Omental fat pad (tissue), 4 donors: Measurements from ENCODE around the gene CRTC2. TPM values are rescaled to one million over a fixed set of nuclear protein-coding genes. Genes with fewer than 3 reads are reported as not detected.

Experiments used
- ATAC-seq: fragments of 150-250 bp; one replicate; pipeline ENCODE4 v1.9.1; 2016; ENCODE audit warnings: mild to moderate bottlenecking, moderate library complexity; ENCODE audit not compliant: low FRiP score
- DNase-seq: peaks from one replicate; pipeline ENCODE4 v3.0.0-alpha.2; 2019; ENCODE audit warnings: low spot score
- small RNA-seq: library from RNA; depleted of rRNA; stranded (forward); fragments of <200 nt; gene quantifications from one replicate; pipeline ENCODE3, GENCODE V24; 2016
- total RNA-seq, 4 donors: library from RNA; depleted of rRNA; stranded (reverse); fragments of >200 nt; gene quantifications; one replicate each; pipeline ENCODE4 v1.1.0, GENCODE V29; 2016
- TF ChIP-seq, protein P1 (sequence below), 3 donors: fragments of 450-650 bp; IDR thresholded peaks; one replicate each; pipeline ENCODE4 v1.5.1; 2016 to 2017; ENCODE audit warnings: antibody characterized with exemption in 3 of 3, mild to moderate bottlenecking in 3 of 3, moderate library complexity in 2 of 3

Gene CRTC2
- total RNA-seq, 4 donors from 2014 or later, result 11.9 to 17.7 (median 16.3) TPM

DNA sequence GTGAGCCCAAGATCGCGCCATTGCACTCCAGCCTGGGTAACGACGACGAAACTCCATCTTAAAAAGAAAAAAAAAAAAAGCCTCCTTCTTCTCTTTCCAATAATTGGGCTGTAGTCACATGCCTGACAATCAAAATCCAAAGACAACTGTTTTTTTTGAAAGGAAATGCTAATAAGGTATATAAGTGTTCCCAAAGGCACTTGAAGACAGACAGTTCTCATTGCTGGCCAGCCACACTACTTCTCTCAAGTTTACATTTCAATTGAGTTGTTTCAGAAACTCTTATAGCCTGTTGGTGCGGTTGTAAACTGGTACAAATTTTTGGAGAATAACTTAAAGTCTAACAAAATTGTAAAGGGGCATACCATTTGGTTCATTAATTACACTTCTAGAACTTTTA lies 58.9 kb downstream of the CRTC2 start:
- ATAC-seq, result no peak
- DNase-seq, result no peak
- TF ChIP-seq, protein P1, sequence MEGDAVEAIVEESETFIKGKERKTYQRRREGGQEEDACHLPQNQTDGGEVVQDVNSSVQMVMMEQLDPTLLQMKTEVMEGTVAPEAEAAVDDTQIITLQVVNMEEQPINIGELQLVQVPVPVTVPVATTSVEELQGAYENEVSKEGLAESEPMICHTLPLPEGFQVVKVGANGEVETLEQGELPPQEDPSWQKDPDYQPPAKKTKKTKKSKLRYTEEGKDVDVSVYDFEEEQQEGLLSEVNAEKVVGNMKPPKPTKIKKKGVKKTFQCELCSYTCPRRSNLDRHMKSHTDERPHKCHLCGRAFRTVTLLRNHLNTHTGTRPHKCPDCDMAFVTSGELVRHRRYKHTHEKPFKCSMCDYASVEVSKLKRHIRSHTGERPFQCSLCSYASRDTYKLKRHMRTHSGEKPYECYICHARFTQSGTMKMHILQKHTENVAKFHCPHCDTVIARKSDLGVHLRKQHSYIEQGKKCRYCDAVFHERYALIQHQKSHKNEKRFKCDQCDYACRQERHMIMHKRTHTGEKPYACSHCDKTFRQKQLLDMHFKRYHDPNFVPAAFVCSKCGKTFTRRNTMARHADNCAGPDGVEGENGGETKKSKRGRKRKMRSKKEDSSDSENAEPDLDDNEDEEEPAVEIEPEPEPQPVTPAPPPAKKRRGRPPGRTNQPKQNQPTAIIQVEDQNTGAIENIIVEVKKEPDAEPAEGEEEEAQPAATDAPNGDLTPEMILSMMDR (IDR thresholded peaks at IDR 0.05), result no peak

Small RNAs within 50 kb of the gene (small RNA-seq; reads per million reads assigned to genes)
- gene MIR6737, result not detected

Other genes with a start within 250 kb of the CRTC2 start
- gene INTS3, start 230.6 kb downstream of the CRTC2 start, total RNA-seq, result 10 to 100 TPM; 28.6 to 65.3 (median 34.8) TPM
- 10 to 100 TPM; 29.4 to 65.4 (median 40.5) TPM for gene SLC27A3, start 183.2 kb downstream of the CRTC2 start, total RNA-seq
- 10 to 100 TPM; 14.3 to 26.2 (median 17.8) TPM for gene GATAD2B, start 35.6 kb downstream of the CRTC2 start, total RNA-seq
- gene DENND4B, start 11.9 kb downstream of the CRTC2 start, total RNA-seq, result 10 to 100 TPM; 21.8 to 75.0 (median 50.3) TPM
- 100 to 1,000 TPM in 3 of 4 donors, 10 to 100 TPM in 1; 80.5 to 125 (median 116) TPM for gene SLC39A1, start 4.9 kb upstream of the CRTC2 start, total RNA-seq
- gene CREB3L4, start 9.3 kb upstream of the CRTC2 start, total RNA-seq, result 10 to 100 TPM in 1 of 4 donors, 1 to 10 TPM in 3; 6.1 to 19.1 (median 8.5) TPM
- gene JTB, start 19.1 kb upstream of the CRTC2 start, total RNA-seq, result 100 to 1,000 TPM; 190 to 258 (median 208) TPM
- 10 to 100 TPM; 62.7 to 87.5 (median 78.3) TPM for gene RAB13, start 27.7 kb upstream of the CRTC2 start, total RNA-seq
- 1,000 to 10,000 TPM; 1,559 to 2,240 (median 2,115) TPM for gene RPS27, start 32.1 kb upstream of the CRTC2 start, total RNA-seq
- gene NUP210L, start 196.5 kb upstream of the CRTC2 start, total RNA-seq, result under 1 TPM in 3 of 4 donors, not detected in 1; 0.06 to 0.12 (median 0.09) TPM
- gene TPM3, start 233.5 kb upstream of the CRTC2 start, total RNA-seq, result 100 to 1,000 TPM; 285 to 611 (median 352) TPM
- gene CFAP141, start 247.7 kb upstream of the CRTC2 start, total RNA-seq, result not detected